HUES6 (cell line): ENCODE data around the gene ZNF76.

Experiments used
- H3K27ac ChIP-seq: 2 replicates; pipeline ENCODE4 v1.7.0; 2013; ENCODE audit warnings: low read depth, mild to moderate bottlenecking, low read length, inconsistent platforms
- H3K27me3 ChIP-seq: 2 replicates; pipeline ENCODE4 v1.6.1; 2013; ENCODE audit warnings: low read length; ENCODE audit not compliant: control insufficient read depth, insufficient read depth
- H3K36me3 ChIP-seq: 2 replicates; pipeline ENCODE4 v1.6.1; 2013; ENCODE audit warnings: low read length; ENCODE audit not compliant: control insufficient read depth, insufficient read depth
- H3K4me1 ChIP-seq: 2 replicates; pipeline ENCODE4 v1.6.1; 2013; ENCODE audit warnings: low read length; ENCODE audit not compliant: control insufficient read depth, insufficient read depth
- H3K4me3 ChIP-seq: 2 replicates; pipeline ENCODE4 v1.5.1; 2013; ENCODE audit warnings: low read depth, low read length
- H3K9ac ChIP-seq: one replicate; pipeline ENCODE4 v1.6.1; 2013; ENCODE audit warnings: mild to moderate bottlenecking, low read length
- H3K9me3 ChIP-seq: 2 replicates; pipeline ENCODE4 v1.6.1; 2013; ENCODE audit warnings: low read depth, low read length; ENCODE audit not compliant: control insufficient read depth, insufficient read depth

ZNF76 gene

GRCh38 chr6:35291491-35291890 lies 32.0 kb downstream of the ZNF76 start:
- H3K27ac ChIP-seq: no peak overlapping the region
- peaks cover 56% of the 10 kb centered on the region for H3K36me3 ChIP-seq
- H3K27me3 ChIP-seq: no peaks in the 10 kb centered on the region
- H3K9me3 ChIP-seq: no peaks in the 10 kb centered on the region
- no peak overlapping the region for H3K9ac ChIP-seq
- H3K4me3 ChIP-seq: no peak overlapping the region
- no peaks in the 10 kb centered on the region for H3K4me1 ChIP-seq

- Histone ChIP-seq H3K9ac (no peak overlapping the region), H3K36me3 (peaks cover 47% of the 10 kb centered on the region), H3K9me3 (no peaks in the 10 kb centered on the region), H3K27me3 (no peaks in the 10 kb centered on the region), H3K4me1 (peaks cover 5% of the 10 kb centered on the region; the same call in 1 of the 2 replicates), H3K27ac (no peak overlapping the region), H3K4me3 (no peak overlapping the region)
Measured at GRCh38 chr6:35292494-35292893, 33.0 kb downstream of the ZNF76 start.

- peaks cover 15% of the 10 kb centered on the region for H3K4me1 ChIP-seq
- H3K4me3 ChIP-seq: no peak overlapping the region
Measured at GRCh38 chr6:35293681-35294080, 34.1 kb downstream of the ZNF76 start.

GRCh38 chr6:35294308-35294945 lies 34.9 kb downstream of the ZNF76 start:
- Histone ChIP-seq H3K9ac (no peak overlapping the region), H3K4me3 (no peak overlapping the region), H3K9me3 (no peaks in the 10 kb centered on the region), H3K4me1 (peaks cover 19% of the 10 kb centered on the region), H3K27me3 (no peaks in the 10 kb centered on the region), H3K27ac (no peak overlapping the region), H3K36me3 (peaks cover 31% of the 10 kb centered on the region)

More at GRCh38 chr6:35293681-35294080, 34.1 kb downstream of the ZNF76 start:
- no peaks in the 10 kb centered on the region for H3K27me3 ChIP-seq
- peaks cover 37% of the 10 kb centered on the region for H3K36me3 ChIP-seq
- no peak overlapping the region for H3K27ac ChIP-seq
- H3K9me3 ChIP-seq: no peaks in the 10 kb centered on the region
- H3K9ac ChIP-seq: no peak overlapping the region

- H3K9ac ChIP-seq: no peak overlapping the region
- H3K4me3 ChIP-seq: no peak overlapping the region
- no peak overlapping the region for H3K27ac ChIP-seq
- no peaks in the 10 kb centered on the region for H3K27me3 ChIP-seq
- peaks cover 30% of the 10 kb centered on the region for H3K36me3 ChIP-seq
- H3K9me3 ChIP-seq: no peaks in the 10 kb centered on the region
- peaks cover 20% of the 10 kb centered on the region for H3K4me1 ChIP-seq
Measured at GRCh38 chr6:35295036-35295435, 35.5 kb downstream of the ZNF76 start.

- H3K36me3 ChIP-seq: peaks cover 23% of the 10 kb centered on the region
- no peak overlapping the region for H3K9ac ChIP-seq
Measured at GRCh38 chr6:35295521-35296315, 36.2 kb downstream of the ZNF76 start.

GRCh38 chr6:35296931-35297600 lies 37.5 kb downstream of the ZNF76 start:
- H3K36me3 ChIP-seq: peaks cover 13% of the 10 kb centered on the region; the same call in 1 of the 2 replicates
- H3K9me3 ChIP-seq: no peaks in the 10 kb centered on the region
- H3K27ac ChIP-seq: no peak overlapping the region
- H3K27me3 ChIP-seq: no peaks in the 10 kb centered on the region
- peaks cover 20% of the 10 kb centered on the region for H3K4me1 ChIP-seq
- no peak overlapping the region for H3K4me3 ChIP-seq
- no peak overlapping the region for H3K9ac ChIP-seq

More at GRCh38 chr6:35295521-35296315, 36.2 kb downstream of the ZNF76 start:
- no peak overlapping the region for H3K4me3 ChIP-seq
- no peaks in the 10 kb centered on the region for H3K27me3 ChIP-seq
- no peak overlapping the region for H3K27ac ChIP-seq
- H3K9me3 ChIP-seq: no peaks in the 10 kb centered on the region
- H3K4me1 ChIP-seq: peaks cover 20% of the 10 kb centered on the region

- peaks cover 8% of the 10 kb centered on the region; the same call in 1 of the 2 replicates for H3K36me3 ChIP-seq
- H3K4me1 ChIP-seq: peaks cover 25% of the 10 kb centered on the region
- H3K4me3 ChIP-seq: peak within 1 kb of the TSS; percentile 55
- no peak within 1 kb of the TSS for H3K27ac ChIP-seq
- peak within 1 kb of the TSS; percentile 40 for H3K9ac ChIP-seq
- no peaks in the 10 kb centered on the region for H3K9me3 ChIP-seq
- no peaks in the 10 kb centered on the region for H3K27me3 ChIP-seq
Measured at GRCh38 chr6:35297601-35298481, 38.3 kb downstream of the ZNF76 start, which contains the start of gene DEF6. Gene DEF6, plus strand, starts transcription at chr6:35297818. Its CDS starts 39 bp downstream, at chr6:35297857.

GRCh38 chr6:35298625-35299140 lies 39.1 kb downstream of the ZNF76 start:
- Histone ChIP-seq H3K27me3 (no peaks in the 10 kb centered on the region), H3K4me3 (peak overlapping the region; percentile 55; the same call in 1 of the 2 replicates), H3K9me3 (no peaks in the 10 kb centered on the region), H3K27ac (no peak overlapping the region), H3K36me3 (peaks cover 8% of the 10 kb centered on the region; the same call in 1 of the 2 replicates), H3K4me1 (peaks cover 33% of the 10 kb centered on the region), H3K9ac (no peak overlapping the region)

GRCh38 chr6:35299674-35300073 lies 40.1 kb downstream of the ZNF76 start:
- H3K27ac ChIP-seq: no peak overlapping the region

More at GRCh38 chr6:35299674-35300073, 40.1 kb downstream of the ZNF76 start:
- Histone ChIP-seq H3K36me3 (peaks cover 5% of the 10 kb centered on the region; the same call in 1 of the 2 replicates), H3K9me3 (no peaks in the 10 kb centered on the region), H3K4me3 (no peak overlapping the region), H3K4me1 (peaks cover 33% of the 10 kb centered on the region), H3K27me3 (no peaks in the 10 kb centered on the region), H3K9ac (no peak overlapping the region)
